Endometrial microvascular endothelial cells (primary cell): ENCODE data around the gene ABCC3. TPM values are rescaled to one million over a fixed set of nuclear protein-coding genes. Genes with fewer than 3 reads are reported as not detected.

ENCODE experiments used
- in situ Hi-C: cut with HindIII; loops from 2 replicates; pipeline ENCODE4 v1.10.0; 2017; ENCODE audit warnings: low sequenced_read_pairs, low pct_unique_long_range_greater_than_20kb; ENCODE audit errors: inconsistent ontology term
- total RNA-seq: library from RNA; depleted of rRNA; stranded (reverse); fragments of >200 nt; gene quantifications from one replicate; pipeline ENCODE4 v1.2.3, GENCODE V29; 2015; ENCODE audit errors: inconsistent ontology term

The ABCC3 gene
- total RNA-seq, 1 donor from 2014 or later: 34.9 TPM

DNA sequence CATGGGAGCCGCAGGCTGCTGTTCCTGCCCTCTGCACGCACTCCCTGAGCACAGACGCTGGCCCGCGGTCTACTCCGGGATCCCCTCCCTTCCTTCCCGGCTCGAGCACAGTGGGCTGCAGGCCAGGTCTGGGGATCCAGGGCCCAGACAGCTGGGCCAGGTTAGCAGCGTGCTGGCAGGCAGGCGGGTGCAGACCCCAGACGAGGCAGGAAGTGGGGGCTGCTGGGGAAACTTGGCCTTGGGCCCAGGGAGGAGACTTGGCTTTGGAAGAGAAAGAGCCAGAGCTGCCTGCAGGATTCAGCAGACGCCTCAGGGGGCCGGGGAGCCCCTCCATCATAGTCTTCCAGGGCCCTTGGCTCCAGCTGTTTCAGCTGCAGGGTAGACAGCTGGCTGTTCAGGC lies 30.2 kb upstream of the ABCC3 start:
- in situ Hi-C loops: no loop called here

DNA sequence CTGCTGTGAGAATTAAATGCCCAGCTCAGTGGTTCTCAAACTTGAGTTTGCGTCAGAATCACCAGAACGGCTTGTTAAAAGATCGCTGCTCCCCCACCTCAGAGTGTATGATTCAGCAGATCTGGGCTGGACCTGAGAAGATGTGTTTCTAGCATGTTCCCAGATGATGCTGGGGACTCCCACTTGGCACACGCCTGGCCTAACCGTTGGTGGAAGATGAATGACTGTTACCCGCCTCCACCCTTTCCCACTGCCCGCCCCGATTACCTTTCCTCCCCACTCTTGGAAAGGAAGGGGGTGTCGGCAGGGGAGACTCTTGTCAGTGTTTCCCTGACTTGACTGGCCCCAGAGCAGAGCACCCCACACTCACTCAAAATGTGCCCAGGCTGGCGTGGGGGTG lies 29.3 kb upstream of the ABCC3 start:
- in situ Hi-C loops: no loop called here

DNA sequence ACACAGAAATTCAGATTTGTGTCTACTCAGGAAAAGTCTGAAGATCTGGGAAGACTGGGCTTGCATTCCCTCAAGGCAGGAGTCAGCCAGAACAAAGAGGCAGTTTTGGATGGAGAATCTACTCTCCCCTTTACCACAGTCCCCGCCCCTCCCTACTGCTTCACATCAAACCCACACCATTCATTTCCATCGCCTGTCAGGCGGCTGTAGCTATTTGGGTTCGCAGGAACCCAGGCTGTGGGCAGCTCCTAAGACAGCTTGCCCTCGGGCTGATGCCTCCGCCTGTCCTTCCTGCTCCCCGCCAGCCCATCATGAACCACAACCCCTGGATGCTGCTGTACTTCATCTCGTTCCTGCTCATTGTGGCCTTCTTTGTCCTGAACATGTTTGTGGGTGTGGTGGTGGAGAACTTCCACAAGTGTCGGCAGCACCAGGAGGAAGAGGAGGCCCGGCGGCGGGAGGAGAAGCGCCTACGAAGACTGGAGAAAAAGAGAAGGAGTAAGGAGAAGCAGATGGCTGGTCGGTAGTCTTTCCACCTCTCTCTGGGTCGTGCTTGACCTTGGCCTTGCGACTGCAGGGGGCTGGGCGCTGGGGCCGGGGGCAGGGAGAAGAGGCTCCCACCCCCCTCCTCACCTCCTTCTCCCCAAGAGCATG lies 27.0 kb upstream of the ABCC3 start:
- in situ Hi-C loops: no loop called here

- in situ Hi-C loops: no loop called here
These were observed 25.8 kb upstream of the ABCC3 start for GRCh38 chr17:50608700-50609379.

- in situ Hi-C loops: no loop called here
These were observed 25.2 kb upstream of the ABCC3 start for GRCh38 chr17:50609380-50610074.

- in situ Hi-C loops: no loop called here
These were observed 23.0 kb upstream of the ABCC3 start for GRCh38 chr17:50611634-50612033.

GRCh38 chr17:50612281-50612680 lies 22.4 kb upstream of the ABCC3 start:
- in situ Hi-C loops: no loop called here

DNA sequence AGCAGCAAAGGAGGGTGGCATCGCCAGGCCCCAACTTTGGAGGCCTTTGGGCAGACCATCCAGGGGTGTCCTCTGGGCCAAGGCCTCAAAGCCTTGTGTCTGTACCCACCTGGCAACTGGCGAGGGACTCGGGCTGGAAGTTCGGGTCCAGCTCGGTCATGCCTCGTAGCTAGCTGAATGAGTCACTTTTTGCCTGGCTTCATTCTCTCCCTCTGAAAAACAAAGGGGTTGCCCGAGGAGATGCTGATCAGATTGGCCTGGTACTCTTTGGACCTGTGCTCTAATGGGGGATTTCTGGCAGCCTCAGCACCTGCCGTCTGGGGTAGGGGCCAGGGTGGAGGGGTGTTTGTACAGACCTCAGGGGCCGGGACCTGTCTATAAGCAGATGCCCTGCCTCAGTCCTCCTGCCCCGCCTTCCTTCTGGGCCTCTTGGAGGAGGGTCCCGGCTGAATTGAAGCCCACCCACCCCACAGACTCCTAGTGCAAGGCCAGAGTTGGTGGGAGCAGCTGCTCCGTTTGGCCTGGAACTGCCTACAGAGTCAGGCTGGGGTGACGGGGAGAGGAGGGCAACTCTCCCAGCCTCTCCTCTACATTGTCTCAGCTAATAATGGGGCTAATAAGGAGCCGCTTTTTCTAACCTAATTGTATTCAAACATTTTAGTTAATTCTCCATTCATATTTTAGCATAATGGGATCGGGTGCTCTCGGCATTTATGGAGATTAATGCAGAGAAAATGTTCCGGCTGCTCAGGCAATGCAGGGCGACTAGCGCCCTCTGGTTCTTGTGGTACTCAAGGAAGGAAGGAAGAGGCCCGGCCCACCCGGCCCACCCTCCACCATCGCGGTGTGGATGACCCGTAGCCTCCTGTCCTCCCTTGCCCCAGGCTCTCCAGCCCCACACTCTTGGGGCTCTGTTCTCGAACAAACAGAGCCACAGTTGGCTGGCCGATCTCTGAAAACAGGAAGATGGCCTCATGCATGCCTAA lies 21.4 kb upstream of the ABCC3 start:
- in situ Hi-C loops: no loop called here

DNA sequence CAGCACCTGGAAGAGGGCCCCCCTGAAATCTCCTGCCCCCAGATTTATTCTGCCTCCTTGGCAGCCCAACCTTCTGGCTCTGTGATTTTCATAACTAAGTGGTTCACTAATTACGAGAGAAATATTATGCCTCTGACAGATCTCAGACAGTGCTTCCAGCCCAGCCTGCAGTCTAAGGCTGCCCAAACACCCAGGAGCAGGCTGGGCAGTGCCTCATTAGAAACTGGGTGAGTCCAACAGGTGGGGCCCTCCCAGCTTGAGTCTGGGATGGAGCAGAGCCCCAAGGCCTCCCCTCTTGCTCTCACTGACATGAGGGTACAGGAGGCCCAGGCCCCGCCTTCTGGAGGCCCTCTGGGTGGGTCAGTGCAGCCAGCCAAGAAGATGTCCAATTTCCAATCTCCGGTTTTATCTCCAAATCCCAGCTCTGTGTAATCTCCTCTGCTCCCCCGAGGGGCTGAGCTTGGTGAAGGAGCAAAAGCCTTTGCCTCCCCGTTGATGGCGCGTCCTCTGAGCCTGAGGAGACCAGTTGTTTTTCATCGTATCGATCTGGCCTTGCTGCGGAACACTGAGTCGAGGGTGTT lies 20.1 kb upstream of the ABCC3 start:
- in situ Hi-C loops: no loop called here

DNA sequence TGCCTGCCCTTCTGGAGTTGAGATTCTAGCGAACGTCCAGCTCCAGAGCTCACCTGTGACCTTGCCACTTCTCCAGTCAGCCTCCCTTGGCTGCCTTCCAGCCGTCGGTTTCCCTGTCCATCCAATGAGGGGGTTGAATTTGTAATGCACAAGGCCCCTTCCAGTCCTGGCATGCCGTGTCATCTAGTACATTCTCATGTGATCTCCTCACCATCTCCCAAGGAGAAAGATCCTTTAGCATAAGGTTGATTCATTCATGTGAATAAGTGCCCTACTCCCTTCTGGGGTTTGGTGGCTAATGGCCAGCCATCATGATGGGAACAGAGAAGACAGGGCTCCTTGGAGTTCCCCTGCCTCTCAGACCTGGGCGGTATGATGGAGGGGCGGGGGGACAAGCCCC lies 18.9 kb upstream of the ABCC3 start:
- in situ Hi-C loops: no loop called here

- in situ Hi-C loops: no loop called here
These were observed 16.4 kb upstream of the ABCC3 start for GRCh38 chr17:50618300-50618699.

DNA sequence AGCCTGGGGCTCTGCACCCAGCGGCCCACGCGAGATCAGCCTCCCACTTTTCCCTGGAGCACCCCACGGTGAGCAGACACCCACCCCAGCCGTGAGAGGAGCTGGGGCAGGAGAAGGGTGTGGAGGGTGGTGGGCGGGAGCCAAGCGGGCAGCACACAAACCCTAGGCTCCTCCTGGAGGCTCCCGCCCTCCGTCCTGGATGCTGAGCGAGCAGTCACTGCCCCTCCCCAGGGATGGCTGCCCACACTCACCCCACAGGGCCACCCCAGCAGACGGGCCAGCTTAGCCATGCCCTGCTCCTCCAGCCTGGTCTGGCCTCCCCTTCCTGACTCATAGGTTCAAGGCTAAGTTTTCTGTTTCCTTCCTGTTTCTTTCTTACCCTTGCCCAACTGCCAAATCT lies 15.7 kb upstream of the ABCC3 start:
- in situ Hi-C loops: no loop called here

- in situ Hi-C loops: no loop called here
These were observed 15.2 kb upstream of the ABCC3 start for GRCh38 chr17:50619489-50619888.

DNA sequence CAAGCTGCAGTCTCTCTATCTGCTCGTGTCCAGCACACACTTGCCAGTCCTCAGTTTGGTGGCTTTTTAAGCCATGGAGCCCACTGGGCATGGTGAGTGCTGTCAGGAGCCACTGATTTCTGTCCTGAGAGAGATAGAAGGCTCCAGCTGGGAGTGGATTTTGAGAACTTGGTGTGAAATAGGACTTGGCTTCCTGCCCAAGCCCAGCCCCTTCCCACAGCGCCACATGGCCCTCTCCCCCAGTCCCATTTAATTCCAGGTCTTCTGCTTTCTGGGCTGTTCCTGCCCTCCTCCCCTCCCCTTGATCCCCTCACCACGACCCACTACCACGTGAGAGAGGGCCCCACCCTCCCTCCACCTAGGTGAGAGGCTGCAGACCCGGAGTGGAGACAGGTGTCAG lies 14.4 kb upstream of the ABCC3 start:
- in situ Hi-C loops: no loop called here

GRCh38 chr17:50620858-50621257 lies 13.8 kb upstream of the ABCC3 start:
- in situ Hi-C loops: no loop called here

GRCh38 chr17:50621574-50622031 lies 13.1 kb upstream of the ABCC3 start:
- in situ Hi-C loops: no loop called here

- in situ Hi-C loops: no loop called here
These were observed 10.3 kb upstream of the ABCC3 start for GRCh38 chr17:50624321-50624934.
